ENCODE results near the gene SYCN.

Gene SYCN

GRCh38 chr19:39194832-39195542 lies 9.1 kb downstream of the SYCN start:
- no peak for DNase-seq

GRCh38 chr19:39193803-39194202 lies 10.3 kb downstream of the SYCN start:
- no peak for DNase-seq

- no peak for DNase-seq
These were observed 11.2 kb downstream of the SYCN start for GRCh38 chr19:39192846-39193245.

- DNase-seq: no peak
These were observed 13.3 kb downstream of the SYCN start for GRCh38 chr19:39190768-39191167.

- no peak for DNase-seq
These were observed 15.1 kb downstream of the SYCN start for GRCh38 chr19:39188960-39189359.

- DNase-seq: no peak
These were observed 16.5 kb downstream of the SYCN start for GRCh38 chr19:39187552-39187943.

- no peak for DNase-seq
These were observed 17.7 kb downstream of the SYCN start for GRCh38 chr19:39186391-39186790.

GRCh38 chr19:39183104-39183503 lies 21.0 kb downstream of the SYCN start:
- DNase-seq: peak; percentile 12

- no peak for DNase-seq
These were observed 21.9 kb downstream of the SYCN start for GRCh38 chr19:39182174-39182505.

- no peak for DNase-seq
These were observed 22.4 kb downstream of the SYCN start for GRCh38 chr19:39181500-39182173.

GRCh38 chr19:39180749-39181148 lies 23.3 kb downstream of the SYCN start:
- DNase-seq: no peak

GRCh38 chr19:39179754-39180153 lies 24.3 kb downstream of the SYCN start:
- no peak for DNase-seq

GRCh38 chr19:39178296-39179006 lies 25.6 kb downstream of the SYCN start:
- DNase-seq: no peak

GRCh38 chr19:39177736-39178135 lies 26.3 kb downstream of the SYCN start:
- DNase-seq: no peak

- DNase-seq: no peak
These were observed 26.9 kb downstream of the SYCN start for GRCh38 chr19:39177110-39177699.

- DNase-seq: no peak
These were observed 28.5 kb downstream of the SYCN start for GRCh38 chr19:39175564-39175963.

GRCh38 chr19:39174558-39175544 lies 29.2 kb downstream of the SYCN start:
- no peak for DNase-seq

- DNase-seq: no peak
These were observed 29.9 kb downstream of the SYCN start for GRCh38 chr19:39174142-39174541.

GRCh38 chr19:39173502-39173991 lies 30.5 kb downstream of the SYCN start:
- no peak for DNase-seq

GRCh38 chr19:39172700-39173501 lies 31.2 kb downstream of the SYCN start:
- no peak for DNase-seq

Data from fibroblast of skin of abdomen (primary cell).